Measurements from ENCODE around the gene KCNJ16. TPM values are rescaled to one million over a fixed set of nuclear protein-coding genes. Genes with fewer than 3 reads are reported as not detected.

The KCNJ16 gene
- total RNA-seq, 1 experiment from 2014 or later = not detected

DNA sequence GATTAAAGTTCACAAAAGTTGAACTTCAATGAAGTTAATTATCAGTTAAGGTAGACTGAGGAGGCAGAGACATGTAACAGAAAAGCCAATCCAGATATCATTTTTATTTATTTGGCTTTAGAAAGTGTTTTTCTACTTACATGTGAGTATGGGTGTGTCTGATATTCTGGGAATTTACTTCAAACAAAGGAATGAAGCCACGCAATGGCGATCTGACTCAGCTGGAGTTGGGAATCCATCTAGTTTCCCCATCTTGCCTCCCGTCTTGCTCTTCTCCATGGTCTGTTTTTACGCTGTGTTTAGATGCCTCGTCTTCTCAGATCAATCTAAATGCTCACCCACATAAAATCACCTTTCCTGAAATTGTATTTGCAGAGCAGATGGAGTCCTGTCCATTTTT is 1.7 kb upstream of the KCNJ16 start:
- H3K9me3 ChIP-seq (ENCODE audit: control insufficient read depth, insufficient read depth, low read depth, low read length) = no peaks in the 10 kb centered on the region
- ChIA-PET POLR2A (no interaction called here), CTCF (no interaction called here)
- intact Hi-C loops (cut with micrococcal nuclease; ENCODE audit: unreplicated experiment) (no loop called here), in situ Hi-C loops (cut with HindIII; ENCODE audit: low pct_unique_long_range_greater_than_20kb, low sequenced_read_pairs) (no loop called here)
- DNase-seq (ENCODE audit: low read depth, low spot score) (no peak), ATAC-seq (no peak)
- no peak overlapping the region for H3K27ac ChIP-seq (ENCODE audit: low read length)
- H3K4me1 ChIP-seq (ENCODE audit: control insufficient read depth, insufficient read depth, low read length) = no peaks in the 10 kb centered on the region
- no peak for TF ChIP-seq REST (IDR thresholded peaks at IDR 0.05; ENCODE audit: insufficient read depth in 1 of 2, low read depth in 2 of 2, low read length in 1 of 2)
- no peak for TF ChIP-seq CTCF (IDR thresholded peaks at IDR 0.05)
- TF ChIP-seq POLR2AphosphoS5 (IDR thresholded peaks at IDR 0.05; ENCODE audit: low read depth, low read length) = no peak
- H3K27me3 ChIP-seq (ENCODE audit: control insufficient read depth, insufficient read depth, low read length) = 0 out of 2 replicates have a peak, but pooled peaks cover 3% of the 10 kb centered on the region
- BruUV-seq (replicated peaks) = no TSS peak
- no peak overlapping the region for H3K4me3 ChIP-seq (ENCODE audit: low read depth in 2 of 2, low read length in 2 of 2)
- H3K36me3 ChIP-seq (ENCODE audit: control insufficient read depth, insufficient read depth, low read length) = no peaks in the 10 kb centered on the region

- intact Hi-C loops (cut with micrococcal nuclease; ENCODE audit: unreplicated experiment) = no loop called here
- CTCF ChIA-PET = no interaction called here
- no peaks in the 10 kb centered on the region for H3K9me3 ChIP-seq (ENCODE audit: control insufficient read depth, insufficient read depth, low read depth, low read length)
- POLR2A ChIA-PET = interaction anchor here (0.6 kb wide), 1 partner anchor 11 kb away, joined by 11 read pairs; no protein-coding TSS in a partner anchor
- ATAC-seq (no peak), DNase-seq (ENCODE audit: low read depth, low spot score) (no peak)
- 0 out of 2 replicates have a peak, but pooled peaks cover 3% of the 10 kb centered on the region for H3K27me3 ChIP-seq (ENCODE audit: control insufficient read depth, insufficient read depth, low read length)
- H3K4me3 ChIP-seq (ENCODE audit: low read depth in 2 of 2, low read length in 2 of 2) = no peak overlapping the region
- H3K4me1 ChIP-seq (ENCODE audit: control insufficient read depth, insufficient read depth, low read length) = no peaks in the 10 kb centered on the region
- no peak overlapping the region for H3K27ac ChIP-seq (ENCODE audit: low read length)
- in situ Hi-C loops (cut with HindIII; ENCODE audit: low pct_unique_long_range_greater_than_20kb, low sequenced_read_pairs) = no loop called here
- TF ChIP-seq SIN3A (IDR thresholded peaks at IDR 0.05; ENCODE audit: borderline replicate concordance, insufficient read depth, low read depth, low read length) (no peak), POLR2AphosphoS5 (IDR thresholded peaks at IDR 0.05; ENCODE audit: low read depth, low read length) (no peak), CTCF (IDR thresholded peaks at IDR 0.05) (no peak), TCF7L2 (IDR thresholded peaks at IDR 0.05; ENCODE audit: low read depth, low read length) (no peak), REST (IDR thresholded peaks at IDR 0.05; ENCODE audit: insufficient read depth in 1 of 2, low read depth in 2 of 2, low read length in 1 of 2) (no peak)
- no TSS peak for BruUV-seq (replicated peaks)
- H3K36me3 ChIP-seq (ENCODE audit: control insufficient read depth, insufficient read depth, low read length) = no peaks in the 10 kb centered on the region
Observed at GRCh38 chr17:70073799-70074198, 1.2 kb upstream of the KCNJ16 start.
